HepG2 (cell line): ENCODE measurements around the gene TBC1D20. TPM values are rescaled to one million over a fixed set of nuclear protein-coding genes. Genes with fewer than 3 reads are reported as not detected.

ENCODE experiments used
- BCL3 ChIP-seq: sonication (generic); formaldehyde crosslinking; IDR thresholded peaks from 2 replicates; pipeline ENCODE4 v1.5.1; 2020; ENCODE audit warnings: mild to moderate bottlenecking, missing genetic modification reagents, moderate library complexity
- DR1 ChIP-seq: sonication (generic); formaldehyde crosslinking; IDR thresholded peaks from 2 replicates; pipeline ENCODE4 v1.8.0; 2021; ENCODE audit warnings: mild to moderate bottlenecking, missing genetic modification reagents, inconsistent platforms
- FOSL2 ChIP-seq: sonication (generic); formaldehyde crosslinking; IDR thresholded peaks from 2 replicates; pipeline ENCODE4 v1.4.0; 2020; ENCODE audit warnings: missing genetic modification reagents
- JUND ChIP-seq: sonication (generic); formaldehyde crosslinking; IDR thresholded peaks from 2 replicates; pipeline ENCODE4 v1.8.0; 2022; ENCODE audit warnings: mild to moderate bottlenecking, missing genetic modification reagents
- MATR3 ChIP-seq: sonication (generic); formaldehyde crosslinking; IDR thresholded peaks from 2 replicates; pipeline ENCODE4 v1.4.0; 2020; ENCODE audit warnings: missing genetic modification reagents
- MTF1 ChIP-seq: sonication (generic); formaldehyde crosslinking; IDR thresholded peaks from 2 replicates; pipeline ENCODE4 v1.5.0; 2020; ENCODE audit warnings: missing genetic modification reagents
- NBN ChIP-seq: fragments of 450-650 bp; conservative IDR thresholded peaks from 2 replicates; pipeline ENCODE4 v1.6.1; 2017
- NFKBIZ ChIP-seq: IDR thresholded peaks from 2 replicates; pipeline ENCODE4 v1.6.1; 2018; ENCODE audit warnings: missing genetic modification reagents, missing compliant biosample characterization
- ONECUT2 ChIP-seq: sonication (generic); formaldehyde crosslinking; IDR thresholded peaks from 2 replicates; pipeline ENCODE4 v1.4.0; 2020; ENCODE audit warnings: missing genetic modification reagents
- RNF2 ChIP-seq: fragments of 450-650 bp; conservative IDR thresholded peaks from 2 replicates; pipeline ENCODE4 v1.6.1; 2016; ENCODE audit warnings: low read depth
- SRF ChIP-seq: IDR thresholded peaks from 2 replicates; pipeline ENCODE4 v1.6.1; 2011; ENCODE audit warnings: mild to moderate bottlenecking, low read depth, low read length, moderate library complexity
- TBX2 ChIP-seq: sonication (generic); formaldehyde crosslinking; IDR thresholded peaks from 2 replicates; pipeline ENCODE4 v1.5.0; 2020; ENCODE audit warnings: missing genetic modification reagents, mild to moderate bottlenecking, borderline replicate concordance
- ZFP37 ChIP-seq: sonication (generic); formaldehyde crosslinking; IDR thresholded peaks from 2 replicates; pipeline ENCODE4 v1.4.0; 2020; ENCODE audit warnings: missing genetic modification reagents, borderline replicate concordance
- ZNF496 ChIP-seq: sonication (generic); formaldehyde crosslinking; IDR thresholded peaks from 2 replicates; pipeline ENCODE4 v1.8.1; 2023; ENCODE audit warnings: mild to moderate bottlenecking, moderate library complexity, missing genetic modification reagents; ENCODE audit not compliant: insufficient replicate concordance
- ZNF569 ChIP-seq: sonication (generic); formaldehyde crosslinking; IDR thresholded peaks from 2 replicates; pipeline ENCODE4 v1.5.0; 2020; ENCODE audit warnings: mild to moderate bottlenecking, missing genetic modification reagents, moderate library complexity, borderline replicate concordance
- ZNF652 ChIP-seq: IDR thresholded peaks from 2 replicates; pipeline ENCODE4 v1.6.1; 2016; ENCODE audit warnings: low read depth, borderline replicate concordance
- ZNF704 ChIP-seq: sonication (generic); formaldehyde crosslinking; IDR thresholded peaks from 2 replicates; pipeline ENCODE4 v1.8.1; 2023; ENCODE audit warnings: mild to moderate bottlenecking, inconsistent platforms, moderate library complexity, missing genetic modification reagents, borderline replicate concordance
- ZNF766 ChIP-seq: sonication (generic); formaldehyde crosslinking; IDR thresholded peaks from 2 replicates; pipeline ENCODE4 v1.5.0; 2020; ENCODE audit warnings: missing genetic modification reagents, borderline replicate concordance
- polyA plus RNA-seq, 8 experiments: library from polyadenylated mRNA; depleted of rRNA in 3 of 8; stranded (reverse) in 7 of 8; unstranded in 1 of 8; fragments of >200 nt; fragmentation: Illumina TruSeq in 4 of 8; extraction: Trizol in 4 of 8; gene quantifications; 2 replicates each; pipeline versions ENCODE4 v1.2.1 to v1.2.3, GENCODE V29; 2011 to 2016; ENCODE audit warnings: low read depth in 4 of 8, missing spikeins in 1 of 8, mixed read lengths in 1 of 8; ENCODE audit not compliant: insufficient read depth in 1 of 8
- total RNA-seq, 5 experiments: library from RNA; depleted of rRNA; stranded (reverse); fragments of >200 nt; fragmentation: Illumina TruSeq; extraction: Trizol; gene quantifications; 2 replicates each; pipeline ENCODE4 v1.2.3, GENCODE V29; 2016; ENCODE audit warnings: low read depth in 1 of 5
- TF ChIP-seq, protein P1 (sequence below): sonication (generic); formaldehyde crosslinking; IDR thresholded peaks from 2 replicates; pipeline ENCODE4 v1.8.0; 2022; ENCODE audit warnings: mild to moderate bottlenecking, missing genetic modification reagents, borderline replicate concordance
- TF ChIP-seq, protein P2 (sequence below): sonication (generic); formaldehyde crosslinking; IDR thresholded peaks from 2 replicates; pipeline ENCODE4 v1.8.1; 2023; ENCODE audit warnings: mild to moderate bottlenecking, missing genetic modification reagents
- TF ChIP-seq, protein P3 (sequence below): IDR thresholded peaks from 2 replicates; pipeline ENCODE4 v1.4.0; 2020; ENCODE audit warnings: mild to moderate bottlenecking, missing genetic modification reagents

TBC1D20 gene
- total and polyA plus RNA-seq, 2 of the 13 experiments (the other 11 are each of a cell fraction or from before 2014, with no cell fraction given), result 36.6 to 47.1 TPM

GRCh38 chr20:406200-407132, 55.9 kb downstream of the TBC1D20 start (continued):
- TF ChIP-seq, protein P1, sequence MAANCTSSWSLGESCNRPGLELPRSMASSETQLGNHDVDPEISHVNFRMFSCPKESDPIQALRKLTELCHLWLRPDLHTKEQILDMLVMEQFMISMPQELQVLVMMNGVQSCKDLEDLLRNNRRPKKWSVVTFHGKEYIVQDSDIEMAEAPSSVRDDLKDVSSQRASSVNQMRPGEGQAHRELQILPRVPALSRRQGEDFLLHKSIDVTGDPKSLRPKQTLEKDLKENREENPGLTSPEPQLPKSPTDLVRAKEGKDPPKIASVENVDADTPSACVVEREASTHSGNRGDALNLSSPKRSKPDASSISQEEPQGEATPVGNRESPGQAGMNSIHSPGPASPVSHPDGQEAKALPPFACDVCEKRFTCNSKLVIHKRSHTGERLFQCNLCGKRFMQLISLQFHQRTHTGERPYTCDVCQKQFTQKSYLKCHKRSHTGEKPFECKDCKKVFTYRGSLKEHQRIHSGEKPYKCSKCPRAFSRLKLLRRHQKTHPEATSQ (CRISPR knock-in tag), result no peak
- TF ChIP-seq, protein P2, sequence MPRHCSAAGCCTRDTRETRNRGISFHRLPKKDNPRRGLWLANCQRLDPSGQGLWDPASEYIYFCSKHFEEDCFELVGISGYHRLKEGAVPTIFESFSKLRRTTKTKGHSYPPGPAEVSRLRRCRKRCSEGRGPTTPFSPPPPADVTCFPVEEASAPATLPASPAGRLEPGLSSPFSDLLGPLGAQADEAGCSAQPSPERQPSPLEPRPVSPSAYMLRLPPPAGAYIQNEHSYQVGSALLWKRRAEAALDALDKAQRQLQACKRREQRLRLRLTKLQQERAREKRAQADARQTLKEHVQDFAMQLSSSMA, result no peak
- TF ChIP-seq JUND (CRISPR knock-in tag), result no peak
- no peak for TF ChIP-seq ZNF652
- no peak for TF ChIP-seq DR1 (CRISPR knock-in tag)
- no peak for TF ChIP-seq NFKBIZ (CRISPR knock-in tag)
- TF ChIP-seq MTF1 (CRISPR knock-in tag), result no peak
- TF ChIP-seq BCL3 (CRISPR knock-in tag), result no peak
- no peak for TF ChIP-seq ONECUT2 (CRISPR knock-in tag)
- 0 out of 2 replicates have a peak, but pooled peaks have one; percentile 43 for TF ChIP-seq ZNF766 (CRISPR knock-in tag)
- no peak for TF ChIP-seq RNF2
- TF ChIP-seq ZNF496 (CRISPR knock-in tag), result no peak
- TF ChIP-seq ZNF569, result no peak
- TF ChIP-seq, protein P3, sequence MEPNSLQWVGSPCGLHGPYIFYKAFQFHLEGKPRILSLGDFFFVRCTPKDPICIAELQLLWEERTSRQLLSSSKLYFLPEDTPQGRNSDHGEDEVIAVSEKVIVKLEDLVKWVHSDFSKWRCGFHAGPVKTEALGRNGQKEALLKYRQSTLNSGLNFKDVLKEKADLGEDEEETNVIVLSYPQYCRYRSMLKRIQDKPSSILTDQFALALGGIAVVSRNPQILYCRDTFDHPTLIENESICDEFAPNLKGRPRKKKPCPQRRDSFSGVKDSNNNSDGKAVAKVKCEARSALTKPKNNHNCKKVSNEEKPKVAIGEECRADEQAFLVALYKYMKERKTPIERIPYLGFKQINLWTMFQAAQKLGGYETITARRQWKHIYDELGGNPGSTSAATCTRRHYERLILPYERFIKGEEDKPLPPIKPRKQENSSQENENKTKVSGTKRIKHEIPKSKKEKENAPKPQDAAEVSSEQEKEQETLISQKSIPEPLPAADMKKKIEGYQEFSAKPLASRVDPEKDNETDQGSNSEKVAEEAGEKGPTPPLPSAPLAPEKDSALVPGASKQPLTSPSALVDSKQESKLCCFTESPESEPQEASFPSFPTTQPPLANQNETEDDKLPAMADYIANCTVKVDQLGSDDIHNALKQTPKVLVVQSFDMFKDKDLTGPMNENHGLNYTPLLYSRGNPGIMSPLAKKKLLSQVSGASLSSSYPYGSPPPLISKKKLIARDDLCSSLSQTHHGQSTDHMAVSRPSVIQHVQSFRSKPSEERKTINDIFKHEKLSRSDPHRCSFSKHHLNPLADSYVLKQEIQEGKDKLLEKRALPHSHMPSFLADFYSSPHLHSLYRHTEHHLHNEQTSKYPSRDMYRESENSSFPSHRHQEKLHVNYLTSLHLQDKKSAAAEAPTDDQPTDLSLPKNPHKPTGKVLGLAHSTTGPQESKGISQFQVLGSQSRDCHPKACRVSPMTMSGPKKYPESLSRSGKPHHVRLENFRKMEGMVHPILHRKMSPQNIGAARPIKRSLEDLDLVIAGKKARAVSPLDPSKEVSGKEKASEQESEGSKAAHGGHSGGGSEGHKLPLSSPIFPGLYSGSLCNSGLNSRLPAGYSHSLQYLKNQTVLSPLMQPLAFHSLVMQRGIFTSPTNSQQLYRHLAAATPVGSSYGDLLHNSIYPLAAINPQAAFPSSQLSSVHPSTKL (CRISPR knock-in tag), result no peak
- TF ChIP-seq TBX2, result 0 out of 2 replicates have a peak, but pooled peaks have one; percentile 3
- TF ChIP-seq ZNF704 (CRISPR knock-in tag), result no peak
- TF ChIP-seq NBN, result no peak
- no peak for TF ChIP-seq SRF
- no peak for TF ChIP-seq MATR3 (CRISPR knock-in tag)
- TF ChIP-seq ZFP37 (CRISPR knock-in tag), result no peak
- TF ChIP-seq FOSL2, result 0 out of 2 replicates have a peak, but pooled peaks have one; percentile 24
